Kidney (tissue), 14 donors: ENCODE results near the gene SATB1. TPM values are rescaled to one million over a fixed set of nuclear protein-coding genes. Genes with fewer than 3 reads are reported as not detected.

ENCODE experiments used
- DNase-seq, 5 donors: peaks; one replicate each; pipeline ENCODE4 v3.0.0-alpha.2; 2013 to 2020
- FAIRE-seq: peaks from 2 replicates; lab custom pipeline; 2012; peaks lifted over from hg19 to GRCh38; lab: Jason Lieb, UNC
- H3K27ac ChIP-seq, 2 donors: one replicate each; pipeline ENCODE4 v1.7.0; 2013; ENCODE audit warnings: low read depth in 2 of 2, low read length in 2 of 2, inconsistent platforms in 1 of 2
- H3K27me3 ChIP-seq: one replicate; pipeline ENCODE4 v1.7.1; 2013; ENCODE audit warnings: low read length, inconsistent platforms; ENCODE audit not compliant: control insufficient read depth, insufficient read depth
- H3K36me3 ChIP-seq, 3 donors: one replicate each; pipeline versions ENCODE4 v1.7.0 to v1.7.1; 2013; ENCODE audit warnings: low read length in 3 of 3, control low read depth in 1 of 3, inconsistent platforms in 1 of 3; ENCODE audit not compliant: insufficient read depth in 3 of 3, control insufficient read depth in 2 of 3
- H3K4me1 ChIP-seq, 3 donors: one replicate each; pipeline versions ENCODE4 v1.7.0 to v1.7.1; 2013; ENCODE audit warnings: low read length in 3 of 3, inconsistent platforms in 1 of 3, low read depth in 1 of 3; ENCODE audit not compliant: control insufficient read depth in 2 of 3, insufficient read depth in 2 of 3
- H3K4me3 ChIP-seq, 3 donors: one replicate each; pipeline versions ENCODE4 v1.7.0 to v1.8.1; 2013; ENCODE audit warnings: low read length in 3 of 3, control low read depth in 1 of 3, inconsistent platforms in 1 of 3
- H3K9ac ChIP-seq, 3 donors: one replicate each; pipeline versions ENCODE4 v1.7.0 to v1.7.1; 2013; ENCODE audit warnings: low read length in 3 of 3, control low read depth in 1 of 3, inconsistent platforms in 1 of 3
- H3K9me3 ChIP-seq, 3 donors: one replicate each; pipeline versions ENCODE4 v1.7.0 to v1.7.1; 2013; ENCODE audit warnings: low read length in 3 of 3, control low read depth in 1 of 3, inconsistent platforms in 1 of 3; ENCODE audit not compliant: control insufficient read depth in 2 of 3, insufficient read depth in 1 of 3
- intact Hi-C: fragments of 100-400 bp; cut with DNase I; formaldehyde crosslinking; loops from one replicate; pipeline ENCODE4 v1.11.1; 2022
- polyA plus RNA-seq: library from polyadenylated mRNA; stranded (reverse); fragments of 350-450 nt; fragmentation: Illumina TruSeq; extraction: RNeasy Lipid Tissue Mini Kit (QIAGEN cat#74804); gene quantifications from one replicate; pipeline ENCODE4 v1.2.3, GENCODE V29; 2014; ENCODE audit warnings: low read depth, low replicate concordance; ENCODE audit not compliant: insufficient read depth
- total RNA-seq: library from RNA; stranded (reverse); fragmentation: NEBNext Ultra II Directional; extraction: Animal tissue kit (Norgen Biotek cat#: 25700); gene quantifications from one replicate; pipeline ENCODE4 v1.2.1, GENCODE V29; 2021
- TF ChIP-seq, protein P1 (sequence below): IDR thresholded peaks from 3 replicates; pipeline ENCODE4 v1.5.1; 2012; ENCODE audit warnings: mild to moderate bottlenecking, moderate library complexity, borderline replicate concordance; ENCODE audit not compliant: insufficient read depth; ENCODE audit errors: extremely low read depth
- donor health status: control.
- donor health status: control.
- donor health status: control.
- donor health status: control.
- donor health status: control.
- donor health status: DM: yes; HTN: yes; CAD: no.
- donor health status: Normal renal cell carcinoma (clear cell type).

Gene SATB1
- total and polyA plus RNA-seq, 2 donors from 2014 or later = 6.2 to 22.2 TPM

- TF ChIP-seq, protein P1, sequence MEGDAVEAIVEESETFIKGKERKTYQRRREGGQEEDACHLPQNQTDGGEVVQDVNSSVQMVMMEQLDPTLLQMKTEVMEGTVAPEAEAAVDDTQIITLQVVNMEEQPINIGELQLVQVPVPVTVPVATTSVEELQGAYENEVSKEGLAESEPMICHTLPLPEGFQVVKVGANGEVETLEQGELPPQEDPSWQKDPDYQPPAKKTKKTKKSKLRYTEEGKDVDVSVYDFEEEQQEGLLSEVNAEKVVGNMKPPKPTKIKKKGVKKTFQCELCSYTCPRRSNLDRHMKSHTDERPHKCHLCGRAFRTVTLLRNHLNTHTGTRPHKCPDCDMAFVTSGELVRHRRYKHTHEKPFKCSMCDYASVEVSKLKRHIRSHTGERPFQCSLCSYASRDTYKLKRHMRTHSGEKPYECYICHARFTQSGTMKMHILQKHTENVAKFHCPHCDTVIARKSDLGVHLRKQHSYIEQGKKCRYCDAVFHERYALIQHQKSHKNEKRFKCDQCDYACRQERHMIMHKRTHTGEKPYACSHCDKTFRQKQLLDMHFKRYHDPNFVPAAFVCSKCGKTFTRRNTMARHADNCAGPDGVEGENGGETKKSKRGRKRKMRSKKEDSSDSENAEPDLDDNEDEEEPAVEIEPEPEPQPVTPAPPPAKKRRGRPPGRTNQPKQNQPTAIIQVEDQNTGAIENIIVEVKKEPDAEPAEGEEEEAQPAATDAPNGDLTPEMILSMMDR = peak; percentile 33
- no peak overlapping the region for H3K9ac ChIP-seq
- H3K9me3 ChIP-seq = no peaks in the 10 kb centered on the region
- no peak overlapping the region for H3K27ac ChIP-seq
- intact Hi-C loops = no loop called here
- H3K36me3 ChIP-seq = peaks cover 0 to 3% (median 0%) of the 10 kb centered on the region in 3 donors
- H3K27me3 ChIP-seq = no peaks in the 10 kb centered on the region
- FAIRE-seq = peak; percentile 21
- no peak overlapping the region for H3K4me3 ChIP-seq
- peak in 2 of 5 donors; percentile 43 to 46 for DNase-seq
- no peaks in the 10 kb centered on the region for H3K4me1 ChIP-seq
Observed at GRCh38 chr3:18389108-18389733, 35.9 kb downstream of the SATB1 start.

GRCh38 chr3:18386274-18386890 is 38.8 kb downstream of the SATB1 start:
- FAIRE-seq = no peak

GRCh38 chr3:18385706-18386105 is 39.4 kb downstream of the SATB1 start:
- no peak overlapping the region for H3K4me3 ChIP-seq
- FAIRE-seq (peak; percentile 8), DNase-seq (no peak)
- no peaks in the 10 kb centered on the region for H3K36me3 ChIP-seq
- no peaks in the 10 kb centered on the region for H3K9me3 ChIP-seq
- H3K9ac ChIP-seq = no peak overlapping the region
- H3K4me1 ChIP-seq = no peaks in the 10 kb centered on the region
- intact Hi-C loops = no loop called here
- H3K27me3 ChIP-seq = no peaks in the 10 kb centered on the region
- TF ChIP-seq, protein P1 = no peak
- no peak overlapping the region for H3K27ac ChIP-seq

More at GRCh38 chr3:18386274-18386890, 38.8 kb downstream of the SATB1 start:
- Histone ChIP-seq H3K9ac (no peak overlapping the region), H3K27ac (no peak overlapping the region), H3K36me3 (no peaks in the 10 kb centered on the region), H3K9me3 (no peaks in the 10 kb centered on the region), H3K4me3 (no peak overlapping the region), H3K27me3 (no peaks in the 10 kb centered on the region), H3K4me1 (no peaks in the 10 kb centered on the region)
- TF ChIP-seq, protein P1 = no peak
- no peak for DNase-seq
- intact Hi-C loops = no loop called here
